SKM-1 treated with dmso at 0.1 percent for 144 hours (cell line): ENCODE measurements around the gene NR1D1.

ENCODE experiments used
- DNase-seq: peaks from one replicate; lab custom pipeline; 2025; ENCODE audit not compliant: unreplicated experiment; lab: John Stamatoyannopoulos, UW

The NR1D1 gene

DNA sequence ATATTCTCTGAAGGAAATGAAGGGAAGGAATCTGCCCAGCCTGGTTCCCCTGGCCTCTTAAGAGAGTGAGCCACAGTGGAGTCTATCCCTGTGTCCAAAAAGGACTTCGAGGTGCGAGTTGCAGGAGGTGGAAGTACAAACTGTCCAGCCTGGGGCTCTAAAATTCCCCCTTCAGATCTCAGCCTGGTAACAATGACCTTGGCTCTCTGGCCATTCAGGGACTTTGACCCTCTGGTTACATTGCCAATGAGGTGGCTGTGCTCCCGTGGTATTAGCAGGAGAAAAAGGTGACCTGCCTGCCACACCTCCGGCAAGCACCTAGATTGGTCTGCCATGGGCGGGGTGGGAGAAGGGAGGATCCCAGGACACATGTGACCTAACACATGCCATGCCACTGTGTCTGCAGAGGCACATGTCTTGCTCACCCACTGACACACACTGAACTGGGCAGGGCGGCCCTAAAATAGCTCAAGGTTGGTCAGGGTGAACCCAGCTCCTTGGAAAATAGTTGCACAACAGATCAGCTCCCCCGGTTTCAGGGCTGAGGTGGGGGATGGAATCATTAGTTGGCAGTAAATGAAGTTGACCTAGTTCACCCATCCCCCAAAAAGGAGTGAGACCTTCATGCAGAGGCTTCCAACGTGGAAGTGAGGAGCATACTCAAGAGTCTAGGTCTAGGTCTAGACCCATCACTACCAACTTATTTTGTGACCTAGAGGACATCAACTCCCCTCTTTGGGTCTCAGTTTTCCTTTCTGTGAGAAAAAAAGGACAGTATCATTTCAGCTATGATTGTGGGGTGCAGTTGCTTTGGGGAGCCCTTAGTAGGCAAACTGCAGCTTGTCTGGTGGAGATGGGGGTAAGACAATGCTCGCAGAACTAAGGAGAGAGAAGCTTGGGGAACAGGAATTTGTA, 2.2 kb downstream of the NR1D1 start:
- no peak for DNase-seq

GRCh38 chr17:40097087-40097486, 3.3 kb downstream of the NR1D1 start:
- DNase-seq, result no peak

- no peak for DNase-seq
Observed at GRCh38 chr17:40095944-40096791, 4.2 kb downstream of the NR1D1 start.

DNA sequence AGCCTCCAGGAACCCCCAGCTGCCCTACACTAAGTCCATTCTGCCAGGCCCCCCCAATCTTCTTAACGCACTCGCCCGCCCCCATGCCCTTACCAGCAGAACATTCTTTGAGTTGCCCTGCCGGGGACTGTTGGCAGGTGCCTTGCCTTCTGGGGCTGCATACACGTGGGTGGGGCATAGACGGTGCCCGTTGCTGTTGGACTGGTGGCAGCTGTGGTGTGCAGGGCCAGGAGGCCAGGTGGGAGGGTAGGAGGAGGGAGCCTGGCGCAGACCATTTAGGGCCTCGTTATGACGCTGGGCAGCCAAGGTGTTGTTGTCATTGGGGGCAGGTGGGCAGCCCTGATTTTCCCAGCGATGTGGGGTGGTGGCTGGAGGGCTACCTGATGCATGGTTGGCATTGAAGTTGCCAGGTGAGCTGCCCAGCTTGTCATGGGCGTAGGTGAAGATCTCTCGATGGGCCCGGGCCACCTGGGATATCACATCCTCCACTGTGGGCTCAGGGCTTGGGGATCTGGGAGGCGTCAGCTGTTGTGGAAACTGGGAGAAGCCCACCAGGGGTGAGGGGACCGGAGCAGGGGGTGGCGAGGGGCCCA, 4.9 kb downstream of the NR1D1 start:
- DNase-seq, result no peak

GRCh38 chr17:40094874-40095273, 5.5 kb downstream of the NR1D1 start:
- DNase-seq, result no peak

DNA sequence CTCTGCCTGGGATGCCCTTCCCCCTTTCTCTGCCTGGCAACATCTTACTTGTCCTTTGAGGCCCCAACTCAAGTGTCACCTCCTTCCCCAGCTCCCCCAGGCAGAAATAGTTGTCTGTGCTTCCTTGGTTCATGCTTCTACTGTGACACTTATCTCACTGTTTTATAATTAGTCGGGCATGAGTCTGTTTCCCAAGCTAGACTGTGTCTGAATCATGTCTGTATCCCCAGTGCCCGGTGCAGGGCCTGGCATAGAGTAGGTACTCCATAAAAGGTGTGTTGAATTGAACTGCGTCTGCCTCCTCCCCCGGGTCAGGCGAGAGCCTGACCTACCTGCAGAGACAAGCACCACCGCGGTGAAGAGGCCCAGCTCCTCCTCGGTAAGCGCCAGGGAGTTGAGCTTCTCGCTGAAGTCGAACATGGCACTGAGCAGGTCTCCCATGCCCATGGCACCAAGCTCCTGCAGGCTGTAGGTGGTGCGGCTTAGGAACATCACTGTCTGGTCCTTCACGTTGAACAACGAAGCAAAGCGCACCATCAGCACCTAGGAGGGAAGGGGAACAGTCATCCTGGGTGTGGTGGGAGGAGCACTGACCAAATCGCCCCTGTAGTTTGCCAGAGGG, 6.7 kb downstream of the NR1D1 start:
- no peak for DNase-seq

DNA sequence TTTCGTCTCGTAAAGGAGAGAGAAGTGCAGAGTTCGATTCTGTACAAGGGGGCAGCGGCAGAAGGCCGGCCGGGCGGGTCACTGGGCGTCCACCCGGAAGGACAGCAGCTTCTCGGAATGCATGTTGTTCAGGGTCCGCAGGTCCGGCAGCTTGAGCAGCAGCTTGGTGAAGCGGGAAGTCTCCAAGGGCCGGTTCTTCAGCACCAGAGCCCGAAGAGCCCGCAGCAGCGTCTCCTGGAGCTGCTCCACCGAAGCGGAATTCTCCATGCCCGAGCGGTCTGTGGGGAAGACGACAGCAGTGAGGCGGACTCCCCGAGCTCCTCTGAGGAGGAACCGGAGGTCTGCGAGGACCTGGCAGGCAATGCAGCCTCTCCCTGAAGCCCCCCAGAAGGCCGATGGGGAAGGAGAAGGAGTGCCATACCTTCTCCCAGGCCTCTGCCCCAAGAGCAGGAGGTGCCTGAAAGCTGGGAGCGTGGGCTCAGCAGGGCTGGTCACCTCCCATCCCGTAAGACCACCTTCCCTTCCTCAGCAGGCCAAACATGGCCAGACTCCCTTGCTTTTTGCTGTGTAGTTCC, 7.3 kb downstream of the NR1D1 start:
- no peak for DNase-seq

DNA sequence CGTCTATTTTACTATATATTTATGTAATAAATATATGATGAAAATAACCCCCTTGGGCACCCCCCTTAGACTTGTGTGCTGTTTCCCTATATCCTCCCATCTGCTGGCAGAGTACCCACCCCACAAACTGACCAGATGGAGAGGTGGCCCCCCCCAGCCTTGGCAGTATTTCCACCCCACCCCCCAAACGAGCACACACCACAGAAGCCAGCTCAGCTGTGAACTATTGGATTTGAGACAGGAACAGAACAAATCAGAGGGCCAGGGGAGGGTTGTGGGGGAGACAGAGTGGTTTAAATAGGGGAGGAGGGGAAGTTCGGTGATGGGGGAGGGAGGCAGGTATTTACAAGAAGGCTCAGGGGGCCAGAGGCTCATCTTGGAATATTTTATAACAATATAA, 7.8 kb downstream of the NR1D1 start:
- no peak for DNase-seq

DNA sequence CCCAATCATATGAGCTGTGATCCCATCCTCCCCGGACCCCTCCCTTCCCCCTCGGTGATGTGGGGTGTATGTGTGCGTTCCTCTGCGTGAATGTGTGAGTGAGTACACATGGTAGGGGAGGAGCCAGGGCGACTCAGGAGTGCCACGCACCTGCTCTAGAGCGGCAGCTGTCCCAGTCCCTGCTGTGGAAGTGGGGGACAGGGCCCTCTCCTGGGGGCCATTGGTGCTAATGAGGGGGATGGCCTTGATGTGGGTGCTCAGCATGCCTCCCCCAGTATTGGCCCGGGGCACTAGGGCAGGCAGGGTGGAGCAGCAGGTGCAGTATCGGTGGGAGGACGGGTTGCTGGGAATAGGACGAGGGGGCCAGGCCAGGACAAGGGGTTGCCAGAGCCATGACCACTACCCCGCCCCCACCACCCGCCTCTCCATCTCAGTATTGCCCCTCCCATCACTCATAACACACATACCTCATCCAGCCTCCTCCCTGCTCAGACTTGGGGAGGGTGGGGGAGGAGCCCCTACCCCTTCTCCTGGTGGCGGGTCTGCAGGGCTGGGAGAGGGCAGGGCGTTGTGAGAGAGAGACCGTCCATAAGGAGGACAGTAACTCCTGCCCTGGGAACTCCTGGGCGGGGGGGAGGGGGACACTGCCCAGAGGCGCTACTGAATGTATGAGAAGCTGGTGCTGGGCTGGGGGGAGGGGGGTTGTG, 8.5 kb downstream of the NR1D1 start:
- DNase-seq, result no peak

GRCh38 chr17:40090237-40091119, 9.9 kb downstream of the NR1D1 start:
- DNase-seq, result no peak

DNA sequence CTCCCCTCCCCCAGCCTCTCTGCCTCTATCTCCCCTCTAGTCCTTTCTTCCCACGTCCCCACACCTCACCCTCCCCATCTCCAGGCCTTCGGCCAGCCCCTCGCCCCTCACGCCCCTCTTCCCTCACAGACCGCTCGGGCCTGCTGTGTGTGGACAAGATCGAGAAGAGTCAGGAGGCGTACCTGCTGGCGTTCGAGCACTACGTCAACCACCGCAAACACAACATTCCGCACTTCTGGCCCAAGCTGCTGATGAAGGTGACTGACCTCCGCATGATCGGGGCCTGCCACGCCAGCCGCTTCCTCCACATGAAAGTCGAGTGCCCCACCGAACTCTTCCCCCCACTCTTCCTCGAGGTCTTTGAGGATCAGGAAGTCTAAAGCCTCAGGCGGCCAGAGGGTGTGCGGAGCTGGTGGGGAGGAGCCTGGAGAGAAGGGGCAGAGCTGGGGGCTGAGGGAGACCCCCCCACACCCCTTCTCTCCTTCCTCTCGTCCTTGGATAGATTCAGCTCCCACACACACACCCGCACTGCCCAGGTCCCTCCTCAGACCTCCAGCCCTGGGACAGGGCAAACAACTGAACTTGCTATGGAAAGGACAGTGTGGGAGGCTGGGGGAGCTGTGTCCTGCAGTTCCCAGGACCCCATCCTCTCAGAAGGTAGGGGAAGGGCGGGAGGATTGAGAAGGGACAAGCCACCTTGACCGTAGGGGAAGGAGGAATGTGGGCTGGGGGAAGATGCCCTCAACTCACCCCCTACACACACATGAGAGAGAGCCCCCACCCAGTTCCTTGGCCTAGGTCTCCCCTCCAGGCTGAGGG, 11.1 kb downstream of the NR1D1 start:
- DNase-seq, result no peak

DNA sequence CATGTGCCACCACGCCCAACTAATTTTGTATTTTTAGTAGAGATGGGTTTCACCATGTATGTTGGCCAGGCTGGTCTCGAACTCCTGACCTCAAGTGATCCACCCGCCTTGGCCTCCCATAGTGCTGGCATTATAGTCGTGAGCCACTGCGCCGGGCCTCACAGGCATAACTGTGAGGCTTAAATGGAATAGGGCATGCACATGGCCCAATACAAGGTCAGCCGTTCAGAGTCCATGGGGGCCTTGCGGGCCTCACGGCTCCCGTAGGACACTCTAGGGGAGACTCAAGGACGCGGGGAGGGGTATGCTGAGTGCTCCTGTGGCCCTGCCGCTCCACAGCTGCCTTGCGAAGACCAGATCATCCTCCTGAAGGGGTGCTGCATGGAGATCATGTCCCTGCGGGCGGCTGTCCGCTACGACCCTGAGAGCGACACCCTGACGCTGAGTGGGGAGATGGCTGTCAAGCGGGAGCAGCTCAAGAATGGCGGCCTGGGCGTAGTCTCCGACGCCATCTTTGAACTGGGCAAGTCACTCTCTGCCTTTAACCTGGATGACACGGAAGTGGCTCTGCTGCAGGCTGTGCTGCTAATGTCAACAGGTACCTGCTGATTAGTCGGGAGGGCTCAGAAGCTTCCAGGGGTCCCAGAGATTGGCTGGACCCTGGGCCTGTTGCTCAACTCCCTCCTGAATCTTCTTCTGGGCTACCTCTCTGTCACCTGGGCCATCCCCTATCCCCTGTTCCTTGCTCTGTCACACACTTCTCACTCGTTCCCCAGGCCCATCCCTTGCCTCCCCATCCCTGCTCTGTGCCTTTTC, 12.3 kb downstream of the NR1D1 start:
- no peak for DNase-seq

- no peak for DNase-seq
Observed at GRCh38 chr17:40087049-40087794, 13.2 kb downstream of the NR1D1 start.

GRCh38 chr17:40086150-40087044, 14.0 kb downstream of the NR1D1 start:
- DNase-seq, result no peak

GRCh38 chr17:40084477-40084876, 15.9 kb downstream of the NR1D1 start:
- no peak for DNase-seq

DNA sequence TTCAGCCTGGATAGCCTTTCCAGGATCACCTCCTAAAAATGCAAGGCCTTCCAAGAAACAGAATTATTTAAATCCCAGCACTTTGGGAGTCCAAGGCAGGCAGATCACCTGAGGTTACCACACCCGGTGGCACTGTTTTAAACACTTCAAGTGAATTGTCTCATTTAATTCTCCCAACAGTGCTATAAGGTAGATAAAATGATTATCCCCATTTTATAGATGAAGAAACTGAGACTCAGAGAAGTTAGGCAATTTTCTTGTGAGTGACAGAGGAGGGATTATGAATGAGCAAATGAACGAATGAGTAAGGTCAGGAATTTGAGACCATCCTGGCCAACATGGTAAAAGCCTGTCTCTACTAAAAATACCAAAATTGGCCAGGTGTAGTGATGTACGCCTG, 20.8 kb downstream of the NR1D1 start:
- no peak for DNase-seq
